ENCODE data around the gene FGF18.

The FGF18 gene

DNA sequence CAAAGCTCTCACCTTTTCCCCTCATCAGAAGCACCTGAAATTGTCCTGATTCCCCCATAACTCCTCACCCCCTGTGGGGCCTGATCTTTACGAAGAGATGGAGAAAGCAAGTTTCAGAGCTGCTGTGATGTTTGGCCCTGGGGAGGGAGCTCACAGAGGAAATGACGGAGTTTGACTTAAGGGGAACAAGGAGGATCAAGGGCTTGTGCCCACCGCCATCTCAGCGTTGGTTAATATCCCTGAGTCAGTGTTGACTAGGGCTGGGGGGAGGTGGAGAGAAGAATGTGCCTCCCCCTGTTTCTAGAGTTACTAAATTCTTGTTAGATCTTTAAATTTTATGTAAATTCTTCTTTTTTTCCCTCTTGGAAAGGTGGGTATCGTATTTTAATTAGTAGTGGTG is 27.8 kb downstream of the FGF18 start:
- TF ChIP-seq, protein P1, sequence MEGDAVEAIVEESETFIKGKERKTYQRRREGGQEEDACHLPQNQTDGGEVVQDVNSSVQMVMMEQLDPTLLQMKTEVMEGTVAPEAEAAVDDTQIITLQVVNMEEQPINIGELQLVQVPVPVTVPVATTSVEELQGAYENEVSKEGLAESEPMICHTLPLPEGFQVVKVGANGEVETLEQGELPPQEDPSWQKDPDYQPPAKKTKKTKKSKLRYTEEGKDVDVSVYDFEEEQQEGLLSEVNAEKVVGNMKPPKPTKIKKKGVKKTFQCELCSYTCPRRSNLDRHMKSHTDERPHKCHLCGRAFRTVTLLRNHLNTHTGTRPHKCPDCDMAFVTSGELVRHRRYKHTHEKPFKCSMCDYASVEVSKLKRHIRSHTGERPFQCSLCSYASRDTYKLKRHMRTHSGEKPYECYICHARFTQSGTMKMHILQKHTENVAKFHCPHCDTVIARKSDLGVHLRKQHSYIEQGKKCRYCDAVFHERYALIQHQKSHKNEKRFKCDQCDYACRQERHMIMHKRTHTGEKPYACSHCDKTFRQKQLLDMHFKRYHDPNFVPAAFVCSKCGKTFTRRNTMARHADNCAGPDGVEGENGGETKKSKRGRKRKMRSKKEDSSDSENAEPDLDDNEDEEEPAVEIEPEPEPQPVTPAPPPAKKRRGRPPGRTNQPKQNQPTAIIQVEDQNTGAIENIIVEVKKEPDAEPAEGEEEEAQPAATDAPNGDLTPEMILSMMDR (IDR thresholded peaks at IDR 0.05): no peak

DNA sequence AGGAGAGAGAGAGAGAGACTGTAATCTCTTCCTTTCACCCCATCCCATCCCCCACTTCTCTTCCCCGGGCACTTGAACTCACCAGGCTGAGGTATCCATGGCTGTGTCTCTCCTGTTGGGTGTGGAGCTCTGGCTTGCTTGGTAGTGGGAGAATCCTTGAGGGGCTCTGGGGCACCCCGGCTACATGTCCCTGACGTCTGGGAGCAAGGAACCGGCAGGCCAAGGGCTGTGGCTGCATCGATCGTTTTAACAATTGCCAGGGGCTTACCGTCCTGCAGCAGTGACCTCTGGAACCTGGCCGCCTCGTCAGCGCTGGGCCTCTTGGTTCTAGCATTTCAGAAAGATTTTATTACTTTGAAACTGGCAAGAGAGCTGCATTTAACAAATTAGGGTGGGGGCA is 30.0 kb downstream of the FGF18 start:
- TF ChIP-seq, protein P1 (IDR thresholded peaks at IDR 0.05): no peak

DNA sequence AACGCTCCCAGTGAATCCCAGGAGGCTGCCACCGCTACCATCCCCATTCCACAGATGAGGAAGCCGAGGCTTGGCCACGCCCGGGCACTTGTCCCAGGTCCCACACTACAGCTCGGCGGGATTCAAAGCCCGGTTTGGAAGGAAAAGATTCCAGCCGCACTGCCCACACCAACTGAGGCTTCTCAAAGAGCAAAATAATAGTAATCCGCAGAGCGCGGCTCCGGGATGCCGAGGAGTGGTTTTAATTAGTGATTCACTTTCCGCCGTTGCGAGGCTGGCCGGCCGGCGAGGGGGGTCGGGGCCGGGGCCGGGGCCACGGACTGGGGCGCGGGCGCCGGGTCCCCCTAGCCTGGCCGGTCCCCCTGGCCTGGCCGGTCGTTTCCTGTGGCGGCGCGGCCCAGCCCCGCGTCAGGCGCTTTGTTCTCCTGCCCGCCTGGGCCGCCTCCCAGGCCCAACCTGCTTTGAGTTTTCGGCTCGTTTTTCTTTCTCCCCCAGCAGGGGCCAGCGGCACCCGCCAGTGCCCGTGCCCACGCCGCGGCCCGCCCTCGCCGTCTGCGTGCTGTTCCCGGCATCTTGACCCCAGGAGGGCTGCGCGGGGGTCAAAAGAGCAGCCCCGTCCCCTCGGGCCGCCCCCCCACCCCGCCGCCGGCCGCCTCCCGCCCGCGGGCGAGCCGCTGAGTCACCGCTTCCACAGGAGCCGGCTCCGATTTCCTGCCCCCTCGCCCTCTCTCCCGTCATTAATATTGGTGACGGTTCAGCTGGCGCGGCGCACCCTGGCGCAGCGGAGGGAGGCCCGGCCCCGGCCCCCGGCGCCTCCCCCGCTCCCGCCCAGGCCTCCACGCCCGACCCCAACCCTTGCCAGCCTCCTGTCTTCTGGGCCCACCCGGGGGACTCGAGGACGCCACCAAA is 31.2 kb downstream of the FGF18 start:
- TF ChIP-seq, protein P1 (IDR thresholded peaks at IDR 0.05): no peak

DNA sequence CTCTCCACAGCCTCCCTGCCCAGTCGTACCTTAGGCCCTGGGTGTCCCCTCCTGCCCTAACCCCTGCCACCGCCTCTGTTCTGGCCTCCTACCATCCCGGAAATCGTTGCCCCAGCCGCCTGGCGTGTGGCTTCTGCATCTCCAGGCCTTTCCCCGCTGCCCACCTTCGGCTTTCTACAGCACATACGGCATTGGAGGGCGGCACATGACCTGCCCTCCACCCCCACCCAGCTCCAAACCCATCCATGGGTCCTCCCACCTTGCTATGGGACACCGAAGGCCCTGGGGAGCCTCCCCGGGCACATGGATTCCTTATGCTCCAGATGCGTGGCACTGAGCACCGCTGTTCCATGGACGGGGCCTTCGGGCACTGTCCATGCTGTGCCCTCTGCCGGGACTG is 32.0 kb downstream of the FGF18 start:
- TF ChIP-seq, protein P1 (IDR thresholded peaks at IDR 0.05): no peak

DNA sequence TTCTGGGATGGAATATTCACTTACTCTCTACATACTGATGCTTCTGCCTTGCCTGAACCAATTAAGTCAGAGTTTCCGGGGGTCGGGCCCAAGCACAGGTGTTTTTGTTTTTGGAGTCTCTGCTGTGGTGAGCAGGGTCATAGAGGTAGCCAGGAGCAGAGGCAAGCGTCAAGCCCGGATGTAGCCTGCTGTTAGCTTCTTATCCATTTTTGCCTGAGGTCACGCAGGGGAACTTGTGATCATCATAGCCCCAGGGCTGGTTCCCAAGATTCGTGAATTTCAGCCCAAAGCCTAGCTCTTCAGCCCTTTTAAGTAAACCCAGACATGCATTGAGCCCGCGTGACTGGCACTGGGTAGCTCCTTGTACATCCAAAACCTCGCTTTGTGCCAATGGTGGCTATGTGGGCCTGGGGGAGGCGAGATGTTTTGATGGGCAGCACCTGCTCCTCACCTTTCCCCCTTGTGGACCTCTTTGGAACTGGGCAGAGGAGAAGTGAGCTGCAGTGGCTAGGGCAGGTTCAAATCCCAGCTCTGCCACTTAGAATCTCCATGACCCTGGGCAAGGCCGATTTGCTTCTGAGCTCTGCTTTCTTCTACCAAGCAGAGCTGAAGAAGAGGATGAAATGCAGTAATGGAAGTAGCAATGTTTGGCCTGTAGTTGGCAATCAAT is 33.7 kb downstream of the FGF18 start:
- TF ChIP-seq, protein P1 (IDR thresholded peaks at IDR 0.05): no peak

DNA sequence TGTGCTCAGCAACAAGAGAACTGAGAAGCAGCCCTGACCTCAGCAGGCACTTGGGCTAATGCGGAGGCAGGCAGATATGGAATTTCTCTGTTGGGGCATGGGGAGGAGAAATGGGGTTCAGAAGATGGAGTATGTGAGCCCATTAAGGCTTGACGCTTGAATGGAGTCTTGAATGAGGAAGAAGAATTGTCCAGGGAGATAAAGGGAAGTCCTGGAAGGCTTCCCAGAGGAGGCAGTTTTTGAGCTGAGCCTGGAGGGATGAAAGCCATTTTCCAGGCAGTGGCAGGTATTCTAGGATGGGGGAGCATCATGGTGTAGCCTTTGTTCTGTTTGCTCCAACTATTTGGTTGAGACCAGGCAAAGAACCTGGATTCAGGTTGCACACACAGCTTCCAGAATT is 34.5 kb downstream of the FGF18 start:
- TF ChIP-seq, protein P1 (IDR thresholded peaks at IDR 0.05): no peak

DNA sequence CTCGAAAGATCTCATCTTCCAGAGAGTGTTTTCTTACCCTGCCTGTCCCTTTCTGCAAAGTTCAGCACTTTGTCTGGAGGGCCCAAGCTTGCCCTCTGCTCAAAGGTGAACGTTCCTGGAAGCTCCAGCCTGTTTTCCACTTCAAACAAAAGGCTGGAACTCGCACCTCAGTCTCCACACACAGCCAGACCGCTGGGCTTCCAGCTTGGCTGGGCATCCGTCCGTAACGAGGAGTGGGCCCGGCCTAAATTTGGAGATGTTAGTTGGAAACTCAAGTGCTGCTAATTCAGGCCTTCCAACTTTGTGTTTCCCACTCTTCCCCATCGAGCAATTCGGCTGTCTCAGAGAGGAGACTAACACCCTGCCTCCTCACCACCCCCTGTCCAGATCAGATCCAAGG is 35.1 kb downstream of the FGF18 start:
- TF ChIP-seq, protein P1 (IDR thresholded peaks at IDR 0.05): no peak

Measured in LNCAP (cell line).